ENCODE results near the gene SLFN5. TPM values are rescaled to one million over a fixed set of nuclear protein-coding genes. Genes with fewer than 3 reads are reported as not detected.
"Not testable (repeated sequence)": the region's sequence is repeated elsewhere in the genome, so short reads cannot be mapped to it uniquely, and the experiment has no call there.

The SLFN5 gene
- total RNA-seq, 2 donors from 2014 or later, result 7.7 to 12.8 TPM

DNA sequence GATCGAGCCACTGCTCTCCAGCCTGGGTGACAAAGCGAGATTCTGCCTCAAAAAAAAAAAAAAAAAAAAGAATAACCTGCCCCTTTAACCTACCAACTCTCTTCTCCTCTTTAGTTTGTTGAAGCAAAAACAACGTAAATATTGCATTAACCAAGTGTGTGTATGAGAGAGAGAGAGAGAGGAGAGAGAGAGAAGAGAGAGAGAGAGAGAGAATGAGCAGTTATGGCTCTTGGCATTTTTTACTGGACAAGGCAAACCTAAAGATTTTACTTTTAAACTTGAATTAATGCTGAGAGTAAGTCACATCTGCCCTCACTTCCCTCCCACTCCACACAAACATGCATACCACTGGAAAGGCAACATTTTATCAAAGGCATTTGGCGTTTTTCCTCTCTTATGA, 3.0 kb upstream of the SLFN5 start:
- ATAC-seq (no peak), DNase-seq (no peak)
- intact Hi-C loops (cut with DNase I, micrococcal nuclease), result no loop called here

DNA sequence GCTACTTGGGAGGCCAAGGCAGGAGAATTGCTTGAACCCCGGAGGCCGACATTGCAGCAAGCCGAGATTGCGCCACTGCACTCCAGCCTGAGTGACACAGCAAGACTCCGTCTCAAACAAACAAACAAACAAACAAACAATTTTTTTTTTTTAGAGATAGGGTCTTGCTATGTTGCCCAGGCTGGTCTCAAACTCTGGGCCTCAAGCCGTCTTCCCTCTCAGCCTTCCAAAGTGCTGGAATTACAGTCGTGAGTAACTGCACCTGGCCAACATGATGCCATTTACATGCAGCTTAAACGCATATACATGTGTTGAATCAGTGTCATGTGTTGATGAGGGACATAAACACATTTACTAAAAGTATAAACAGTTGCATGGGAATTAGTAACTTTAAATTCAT, 2.0 kb upstream of the SLFN5 start:
- DNase-seq (no peak), ATAC-seq (no peak)
- intact Hi-C loops (cut with DNase I, micrococcal nuclease), result no loop called here

DNA sequence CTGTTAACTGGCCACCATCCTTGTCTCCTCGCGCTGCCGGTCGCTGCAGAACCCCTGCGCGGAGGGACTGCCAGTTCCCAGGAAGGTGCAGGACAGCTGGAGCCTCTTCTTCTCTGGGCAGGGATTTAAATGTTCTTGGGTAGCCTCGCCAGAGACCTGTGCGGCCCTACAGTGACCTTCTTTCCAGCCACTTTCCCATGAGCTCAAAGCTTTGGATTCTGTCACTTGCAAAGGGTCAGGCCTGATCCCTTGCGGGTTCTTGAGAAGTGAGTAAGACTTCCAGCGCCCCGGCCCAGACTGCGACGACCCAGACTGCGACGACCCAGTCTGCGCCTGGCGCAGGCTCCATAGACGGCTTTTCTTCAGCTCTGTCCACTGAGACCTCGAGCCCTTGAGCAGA, 1.4 kb upstream of the SLFN5 start:
- intact Hi-C loops (cut with DNase I, micrococcal nuclease), result no loop called here
- ATAC-seq (no peak), DNase-seq (peak in 1 of 2 donors; percentile 25)

DNA sequence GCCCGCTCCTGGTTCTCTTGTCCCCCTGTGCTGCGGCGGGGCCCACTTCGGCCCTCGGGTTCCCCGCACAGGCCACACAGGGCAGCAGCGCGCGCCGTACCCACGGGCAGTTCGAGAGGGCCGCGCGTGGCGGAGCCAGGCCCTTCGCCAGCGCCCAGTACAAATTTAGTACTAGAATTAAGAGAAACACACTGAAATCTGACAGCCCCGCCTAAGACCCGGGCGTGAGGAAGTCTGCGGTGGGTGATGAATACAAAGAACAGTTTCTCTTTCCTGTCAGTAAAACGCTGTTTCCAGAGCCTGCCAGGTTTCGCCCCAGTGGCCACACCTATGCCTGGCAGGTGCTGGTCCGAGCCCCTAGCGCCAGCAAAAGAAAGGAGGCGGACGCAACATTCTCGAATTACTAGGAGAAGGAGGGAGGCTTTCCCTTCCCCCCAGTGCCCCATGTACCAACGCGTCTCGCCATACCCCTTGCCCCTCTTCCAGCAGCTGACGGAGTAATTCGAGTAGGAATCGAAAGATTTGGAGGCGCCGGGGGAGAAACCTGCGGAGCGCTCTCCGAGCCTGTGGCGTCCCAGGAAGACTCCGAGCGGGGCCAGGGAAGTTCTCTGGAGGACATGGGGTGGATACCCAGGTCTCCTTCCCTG, 591 bp upstream of the SLFN5 start:
- intact Hi-C loops (cut with DNase I, micrococcal nuclease), result no loop called here
- ATAC-seq (peak; percentile 81), DNase-seq (peak; percentile 79 to 81)

DNA sequence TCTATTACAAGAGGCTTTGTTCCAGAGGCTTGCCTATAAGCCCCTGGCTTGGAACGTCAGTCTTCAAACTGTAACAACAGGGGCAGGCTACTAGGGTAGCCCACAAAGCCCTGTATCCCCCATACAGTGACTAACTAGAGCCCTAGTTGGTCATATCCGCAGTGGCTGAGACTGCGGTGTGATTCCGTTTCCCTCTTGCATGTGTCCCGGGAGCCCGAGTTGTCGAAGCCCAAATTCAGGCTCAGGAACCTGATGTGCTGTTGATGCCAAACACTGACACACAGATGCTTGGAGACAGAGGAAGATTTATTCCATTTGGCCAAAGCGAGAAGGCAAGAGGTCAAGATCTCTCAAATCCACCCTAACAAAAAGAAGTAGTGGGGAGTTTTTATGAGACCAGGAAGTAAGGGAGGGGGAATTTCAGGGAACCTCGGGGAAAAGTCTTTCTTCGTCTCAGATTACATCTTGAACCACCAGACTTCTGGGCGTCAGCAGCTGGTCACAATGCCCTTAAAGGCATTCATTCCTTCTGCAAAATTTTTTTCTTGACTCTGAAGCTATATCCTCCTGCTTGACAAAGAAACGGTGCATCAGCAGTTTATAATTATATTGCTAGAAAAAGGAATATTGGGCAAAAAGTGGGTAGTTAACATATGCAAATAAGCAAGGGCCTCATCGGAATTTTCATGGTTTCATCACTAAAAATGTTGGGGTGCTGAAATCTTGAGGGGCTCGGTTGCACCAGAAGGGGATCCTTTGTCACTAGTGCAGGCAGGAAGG, 879 bp downstream of the SLFN5 start:
- ATAC-seq, result peak; percentile 6
- peak; percentile 45 to 46 for DNase-seq
- intact Hi-C loops (cut with DNase I, micrococcal nuclease), result no loop called here

DNA sequence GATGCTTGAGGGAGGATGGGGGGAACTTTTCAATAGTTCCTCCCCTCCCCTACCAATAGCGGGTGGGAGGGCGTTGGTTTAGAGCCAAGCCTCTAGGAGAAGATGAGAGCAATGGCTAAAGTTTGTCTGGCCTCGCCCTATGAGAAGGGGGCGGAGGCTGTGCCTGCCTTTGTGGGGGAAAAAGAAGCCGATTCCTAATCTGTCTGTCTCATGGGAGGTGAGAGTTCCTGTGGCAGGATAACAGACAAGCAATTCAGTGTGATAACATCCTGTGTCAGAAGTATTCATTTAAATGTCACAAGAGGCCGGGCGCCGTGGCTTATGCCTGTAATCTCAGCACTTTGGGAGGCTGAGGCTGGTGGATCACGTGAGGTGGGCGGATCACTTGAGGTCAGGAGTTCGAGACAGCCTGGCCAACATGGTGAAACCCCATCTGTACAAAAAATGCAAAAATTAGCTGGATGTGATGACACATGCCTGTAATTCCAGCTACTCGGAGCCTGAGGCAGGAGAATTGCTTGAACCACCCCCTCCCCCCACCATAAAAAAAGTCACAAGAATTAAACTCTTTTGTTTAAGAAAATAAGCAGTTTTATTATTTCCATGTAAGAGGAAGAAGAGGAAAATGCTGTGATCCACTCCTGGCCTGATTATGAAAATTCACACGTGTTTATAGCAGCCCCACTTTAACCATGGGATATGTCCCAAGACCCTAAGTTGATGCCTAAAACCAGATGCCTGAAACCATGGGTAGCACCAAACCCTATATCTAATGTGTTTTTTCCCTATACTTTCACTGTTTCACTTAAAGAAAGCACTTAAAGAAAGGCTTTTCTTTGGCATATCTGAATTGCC, 1.7 kb downstream of the SLFN5 start:
- intact Hi-C loops (cut with DNase I, micrococcal nuclease), result no loop called here
- ATAC-seq (no peak), DNase-seq (peak; percentile 69 to 71)

DNA sequence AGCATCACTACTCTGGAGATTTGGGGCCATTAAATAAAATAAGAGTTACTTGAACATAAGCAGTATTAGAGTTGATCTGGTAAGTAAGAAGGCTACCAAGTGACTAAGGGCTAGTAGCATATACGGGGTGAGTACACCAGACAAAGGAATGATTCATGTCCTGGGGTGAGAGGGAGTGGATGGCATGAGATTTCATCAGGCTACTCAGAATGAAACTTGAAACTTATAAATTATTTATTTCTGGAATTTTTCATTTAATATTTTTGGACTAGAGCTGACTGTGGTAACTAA, 2.3 kb downstream of the SLFN5 start:
- ATAC-seq (no peak), DNase-seq (no peak)
- intact Hi-C loops (cut with DNase I, micrococcal nuclease), result no loop called here

DNA sequence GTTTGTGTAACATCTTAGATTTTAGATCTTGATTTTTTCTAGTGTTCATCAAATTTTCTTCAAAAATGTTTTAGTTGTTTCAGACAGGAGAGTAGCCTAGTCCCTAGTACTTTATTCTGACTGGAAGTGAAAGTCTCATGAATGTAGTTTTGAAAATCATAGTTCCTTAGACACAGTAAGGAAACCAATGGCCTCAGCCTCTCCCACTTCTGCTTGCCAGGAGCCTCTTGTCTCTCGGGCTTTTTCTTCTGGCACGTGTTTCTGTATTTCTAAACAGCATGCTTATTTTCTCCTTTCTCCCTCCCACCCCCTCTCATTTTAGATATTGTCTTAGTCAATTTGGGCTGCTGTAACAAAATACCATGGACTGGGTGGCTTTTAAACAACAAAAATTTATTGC, 9.8 kb downstream of the SLFN5 start:
- DNase-seq (no peak), ATAC-seq (no peak)
- intact Hi-C loops (cut with DNase I, micrococcal nuclease), result no loop called here

DNA sequence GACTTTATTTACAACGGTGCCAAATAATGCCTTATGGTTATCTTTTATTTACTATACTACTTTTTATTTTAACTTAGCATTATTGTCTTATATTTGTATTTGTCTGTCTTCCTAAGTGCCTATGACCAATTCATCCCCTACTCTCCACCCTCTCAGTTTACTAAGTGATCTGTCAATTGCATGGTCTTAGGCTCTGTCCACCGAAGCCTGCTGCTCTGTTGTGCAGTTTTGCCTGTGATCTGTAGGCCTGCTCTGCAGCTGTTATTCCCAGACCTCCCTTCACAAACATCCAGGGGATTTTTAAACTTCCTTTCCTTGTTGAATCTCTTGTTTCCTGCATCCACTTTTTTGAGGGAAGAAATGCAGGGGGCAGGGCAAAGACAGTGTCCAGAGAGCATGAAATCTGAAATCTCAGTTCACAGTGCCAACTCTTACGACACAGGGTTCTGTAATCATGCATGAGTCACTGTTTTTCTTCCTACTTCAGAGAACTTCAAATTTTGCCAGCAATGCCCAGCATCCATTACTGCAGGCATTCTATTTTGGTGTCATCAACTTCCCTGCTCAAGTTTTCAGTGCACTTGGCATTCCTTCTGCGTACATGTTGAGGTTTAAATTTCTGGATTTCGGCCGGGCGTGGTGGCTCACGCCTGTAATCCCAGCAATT, 11.4 kb downstream of the SLFN5 start:
- intact Hi-C loops (cut with DNase I, micrococcal nuclease), result no loop called here
- DNase-seq (peak; percentile 13 to 60), ATAC-seq (peak; percentile 56)

DNA sequence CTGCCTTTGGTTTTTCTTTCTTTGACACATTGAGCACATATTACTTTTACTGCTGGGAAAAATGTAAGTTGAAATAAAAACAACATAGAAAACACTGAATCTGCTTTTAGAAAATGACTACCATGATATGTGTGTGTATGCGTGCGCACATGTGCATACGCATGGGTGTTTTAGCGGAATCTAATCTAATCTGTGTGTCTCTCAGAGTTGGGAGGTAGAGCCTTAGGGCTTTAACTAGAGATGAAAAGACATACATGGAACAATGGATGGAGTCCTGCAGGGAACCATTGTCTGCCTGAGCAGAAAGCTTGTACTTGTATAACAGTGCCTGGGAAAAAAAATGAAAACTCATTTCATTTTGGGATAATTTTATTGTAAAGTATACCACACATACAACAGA, 12.4 kb downstream of the SLFN5 start:
- ATAC-seq (no peak), DNase-seq (no peak)
- intact Hi-C loops (cut with DNase I, micrococcal nuclease), result no loop called here

DNA sequence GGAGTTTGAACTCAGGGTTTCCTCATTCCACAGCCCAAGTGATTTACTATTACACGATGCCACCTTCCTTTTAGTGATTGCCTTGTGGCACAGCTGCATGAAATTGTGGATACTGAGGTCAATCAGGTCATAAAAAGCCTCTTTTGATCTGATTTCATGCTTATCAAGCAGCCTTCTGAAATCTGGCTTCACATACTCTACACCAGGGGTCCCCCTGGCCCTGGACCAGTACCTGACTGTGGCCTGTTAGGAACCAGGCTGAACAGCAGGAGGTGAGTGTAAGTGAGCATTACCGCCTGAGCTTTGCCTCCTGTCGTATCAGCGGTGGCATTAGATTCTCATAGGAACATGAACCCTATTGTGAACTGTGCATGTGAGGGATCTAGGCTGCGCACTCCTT, 13.8 kb downstream of the SLFN5 start:
- ATAC-seq (peak; percentile 41), DNase-seq (no peak)

DNA sequence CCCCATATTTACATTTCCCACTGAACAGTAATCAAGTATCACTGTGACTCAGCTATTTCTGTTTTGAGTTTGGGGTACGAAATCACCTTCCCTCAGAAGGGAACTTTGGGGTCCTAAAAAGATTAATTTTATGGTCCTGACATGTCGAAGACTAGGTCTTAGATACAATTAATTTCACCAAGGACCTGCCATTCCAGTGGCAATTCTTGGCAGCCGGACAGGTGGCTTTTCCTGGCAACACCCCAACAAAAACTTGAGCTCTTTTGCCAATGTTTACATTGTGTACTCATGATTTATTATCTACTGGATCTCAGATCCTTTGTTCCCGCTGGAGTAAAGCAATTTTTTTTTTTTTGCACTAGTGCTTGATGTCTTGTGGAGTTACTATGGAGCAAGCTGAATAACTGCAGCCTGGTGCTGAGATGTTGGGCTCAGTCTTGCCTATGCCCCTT, 14.4 kb downstream of the SLFN5 start:
- intact Hi-C loops (cut with DNase I, micrococcal nuclease), result no loop called here
- DNase-seq (peak; percentile 45 to 58), ATAC-seq (peak; percentile 80)

More for the DNA sequence above, 13.8 kb downstream of the SLFN5 start:
- intact Hi-C loops (cut with DNase I, micrococcal nuclease), result no loop called here

DNA sequence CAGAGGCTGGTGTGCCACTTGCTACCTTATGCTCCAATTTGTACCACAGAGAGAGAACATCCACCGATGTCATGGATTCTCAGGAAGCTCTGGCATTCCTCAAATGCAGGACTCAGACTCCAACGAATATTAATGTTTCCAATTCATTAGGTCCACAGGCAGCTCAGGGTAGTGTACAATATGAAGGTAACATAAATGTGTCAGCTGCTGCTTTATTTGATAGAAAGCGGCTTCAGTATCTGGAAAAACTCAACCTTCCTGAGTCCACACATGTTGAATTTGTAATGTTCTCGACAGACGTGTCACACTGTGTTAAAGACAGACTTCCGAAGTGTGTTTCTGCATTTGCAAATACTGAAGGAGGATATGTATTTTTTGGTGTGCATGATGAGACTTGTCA, 16.1 kb downstream of the SLFN5 start:
- ATAC-seq (no peak), DNase-seq (no peak)
- intact Hi-C loops (cut with DNase I, micrococcal nuclease), result no loop called here

DNA sequence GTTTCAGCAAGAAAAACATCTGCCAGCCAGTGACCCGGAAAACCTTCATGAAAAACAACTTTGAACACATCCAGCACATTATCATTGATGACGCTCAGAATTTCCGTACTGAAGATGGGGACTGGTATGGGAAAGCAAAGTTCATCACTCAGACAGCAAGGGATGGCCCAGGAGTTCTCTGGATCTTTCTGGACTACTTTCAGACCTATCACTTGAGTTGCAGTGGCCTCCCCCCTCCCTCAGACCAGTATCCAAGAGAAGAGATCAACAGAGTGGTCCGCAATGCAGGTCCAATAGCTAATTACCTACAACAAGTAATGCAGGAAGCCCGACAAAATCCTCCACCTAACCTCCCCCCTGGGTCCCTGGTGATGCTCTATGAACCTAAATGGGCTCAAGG, 22.2 kb downstream of the SLFN5 start:
- intact Hi-C loops (cut with DNase I, micrococcal nuclease), result no loop called here
- ATAC-seq (no peak), DNase-seq (no peak)

DNA sequence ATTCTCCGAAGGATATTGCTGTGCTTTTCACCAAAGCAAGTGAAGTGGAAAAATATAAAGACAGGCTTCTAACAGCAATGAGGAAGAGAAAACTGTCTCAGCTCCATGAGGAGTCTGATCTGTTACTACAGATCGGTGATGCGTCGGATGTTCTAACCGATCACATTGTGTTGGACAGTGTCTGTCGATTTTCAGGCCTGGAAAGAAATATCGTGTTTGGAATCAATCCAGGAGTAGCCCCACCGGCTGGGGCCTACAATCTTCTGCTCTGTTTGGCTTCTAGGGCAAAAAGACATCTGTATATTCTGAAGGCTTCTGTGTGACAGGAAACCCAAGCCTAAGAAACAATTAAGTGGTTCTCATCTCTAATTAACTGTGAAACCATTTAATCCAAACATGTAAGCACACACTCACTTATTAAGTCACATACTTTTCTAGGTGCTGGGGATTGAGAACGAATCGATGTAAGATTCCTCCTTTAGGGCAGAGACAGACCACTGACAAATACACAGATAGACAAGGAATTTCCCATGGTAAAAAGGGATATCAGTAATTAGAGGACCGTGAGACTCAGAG, 22.8 kb downstream of the SLFN5 start:
- no peak for ATAC-seq
- intact Hi-C loops (cut with DNase I, micrococcal nuclease), result no loop called here
- no peak for DNase-seq

DNA sequence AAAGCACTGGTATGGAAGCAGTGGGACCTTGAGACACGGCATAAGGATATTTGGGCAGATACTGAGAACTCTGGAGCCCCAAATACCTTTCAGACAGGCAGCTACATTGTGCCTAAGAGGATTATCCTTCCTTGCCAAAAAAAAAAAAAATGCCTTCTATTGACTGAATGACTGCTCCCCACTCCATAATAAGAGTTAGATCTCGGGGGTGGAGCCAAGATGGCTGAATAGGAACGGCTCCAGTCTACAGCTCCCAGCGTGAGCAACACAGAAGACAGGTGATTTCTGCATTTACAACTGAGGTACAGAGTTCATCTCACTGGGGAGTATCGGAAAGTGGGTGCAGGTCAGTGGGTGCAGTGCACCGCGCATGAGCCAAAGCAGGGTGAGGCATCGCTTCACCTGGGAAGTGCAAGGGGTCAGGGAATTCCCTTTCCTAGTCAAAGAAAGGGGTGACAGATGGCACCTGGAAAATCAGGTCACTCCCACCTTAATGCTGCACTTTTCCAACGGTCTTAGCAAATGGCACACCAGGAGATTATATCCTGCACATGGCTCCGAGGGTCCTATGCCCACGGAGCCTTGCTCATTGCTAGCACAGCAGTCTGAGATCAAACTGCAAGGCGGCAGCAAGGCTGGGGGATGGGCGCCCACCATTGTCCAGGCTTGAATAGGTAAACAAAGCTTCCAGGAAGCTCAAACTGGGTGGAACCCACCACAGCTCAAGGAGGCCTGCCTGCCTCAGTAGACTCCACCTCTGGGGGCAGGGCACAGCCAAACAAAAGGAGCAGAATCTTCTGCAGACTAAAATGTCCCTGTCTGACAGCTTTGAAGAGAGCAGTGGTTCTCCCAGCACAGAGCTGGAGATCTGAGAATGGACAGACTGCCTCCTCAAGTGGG, 31.5 kb downstream of the SLFN5 start:
- DNase-seq; intact Hi-C loops (cut with DNase I, micrococcal nuclease); ATAC-seq: not testable (repeated sequence)

DNA sequence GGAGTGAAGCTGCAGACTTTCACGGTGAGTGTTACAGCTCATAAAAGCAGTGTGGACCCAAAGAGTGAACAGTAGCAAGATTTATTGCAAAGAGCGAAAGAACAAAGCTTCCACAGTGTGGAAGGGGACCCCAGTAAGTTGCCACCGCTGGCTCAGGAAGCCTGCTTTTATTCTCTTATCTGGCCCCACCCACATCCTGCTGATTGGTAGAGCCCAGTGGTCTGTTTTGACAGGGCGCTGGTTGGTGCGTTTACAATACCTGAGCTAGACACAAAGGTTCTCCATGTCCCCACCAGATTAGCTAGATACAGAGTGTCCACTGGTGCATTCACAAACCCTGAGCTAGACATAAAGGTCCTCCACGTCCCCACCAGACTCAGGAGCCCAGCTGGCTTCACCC, 35.6 kb downstream of the SLFN5 start:
- ATAC-seq; DNase-seq; intact Hi-C loops (cut with DNase I, micrococcal nuclease): not testable (repeated sequence)

DNA sequence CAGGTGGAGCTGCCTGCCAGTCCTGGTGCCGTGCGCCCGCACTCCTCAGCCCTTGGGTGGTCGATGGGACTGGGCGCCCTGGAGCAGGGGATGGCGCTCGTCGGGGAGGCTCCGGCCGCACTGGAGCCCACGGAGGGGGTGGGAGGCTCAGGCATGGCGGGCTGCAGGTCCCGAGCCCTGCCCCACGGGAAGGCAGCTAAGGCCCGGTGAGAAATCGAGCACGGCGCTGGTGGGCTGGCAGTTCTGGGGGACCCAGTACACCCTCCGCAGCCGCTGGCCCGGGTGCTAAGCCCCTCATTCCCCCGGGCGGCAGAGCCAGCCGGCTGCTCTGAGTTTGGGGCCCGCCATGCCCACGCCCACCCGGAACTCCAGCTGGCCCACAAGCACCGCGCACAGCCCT, 36.0 kb downstream of the SLFN5 start:
- intact Hi-C loops (cut with DNase I, micrococcal nuclease); ATAC-seq: not testable (repeated sequence)

More for the DNA sequence above, 36.0 kb downstream of the SLFN5 start:
- not testable (repeated sequence) for DNase-seq
